HG02970 (cell line): ENCODE data around the gene TBCD.

Experiments used
- ATAC-seq: cut with Tn5 transposase; IDR thresholded peaks from one replicate; pipeline ENCODE4 v1.9.1; 2021; ENCODE audit warnings: mild to moderate bottlenecking, moderate library complexity, moderate number of reproducible peaks; ENCODE audit not compliant: unreplicated experiment, low FRiP score

TBCD gene

DNA sequence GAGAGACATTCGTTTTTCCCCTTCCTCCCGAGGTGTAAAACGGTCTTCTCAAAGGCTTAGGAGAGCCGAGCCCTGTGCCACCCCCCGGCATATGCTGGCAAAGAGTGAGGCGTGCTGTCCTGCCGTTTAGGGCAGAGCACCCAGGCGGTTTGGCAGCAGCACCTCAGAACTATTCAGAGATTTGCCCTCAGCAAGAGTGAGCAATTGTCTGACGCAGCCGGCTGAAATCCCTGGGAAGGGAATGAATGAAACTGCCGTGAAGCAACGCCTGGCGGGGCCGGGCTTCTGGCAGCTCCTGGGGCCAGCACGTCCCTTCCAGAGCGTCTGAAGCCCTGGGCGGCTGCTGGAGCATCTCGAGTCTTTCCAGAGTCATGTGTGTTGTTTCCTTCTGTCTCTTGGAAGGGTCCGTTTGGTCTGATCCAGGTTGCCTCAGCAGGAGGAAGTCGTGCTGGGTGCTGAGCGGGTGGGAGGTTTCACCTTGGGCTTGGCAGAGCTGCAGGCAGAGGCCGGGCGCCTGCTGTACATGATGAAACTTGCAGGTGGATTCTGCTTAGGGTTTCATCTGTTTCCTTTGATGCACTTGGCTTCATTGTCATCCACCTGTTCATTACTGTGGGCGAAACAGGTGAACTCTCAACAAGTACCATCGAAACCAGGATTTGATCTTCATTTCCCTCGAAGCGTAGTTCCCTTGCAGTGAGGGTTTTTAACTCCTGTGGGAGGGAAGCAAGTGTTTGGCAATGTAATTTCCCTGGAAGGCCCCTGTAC, 35.4 kb downstream of the TBCD start:
- ATAC-seq: no peak

- no peak for ATAC-seq
Observed at GRCh38 chr17:82788206-82789001, 36.5 kb downstream of the TBCD start.

- no peak for ATAC-seq
Observed at GRCh38 chr17:82789051-82789592, 37.3 kb downstream of the TBCD start.

- no peak for ATAC-seq
Observed at GRCh38 chr17:82789806-82790205, 37.9 kb downstream of the TBCD start.

DNA sequence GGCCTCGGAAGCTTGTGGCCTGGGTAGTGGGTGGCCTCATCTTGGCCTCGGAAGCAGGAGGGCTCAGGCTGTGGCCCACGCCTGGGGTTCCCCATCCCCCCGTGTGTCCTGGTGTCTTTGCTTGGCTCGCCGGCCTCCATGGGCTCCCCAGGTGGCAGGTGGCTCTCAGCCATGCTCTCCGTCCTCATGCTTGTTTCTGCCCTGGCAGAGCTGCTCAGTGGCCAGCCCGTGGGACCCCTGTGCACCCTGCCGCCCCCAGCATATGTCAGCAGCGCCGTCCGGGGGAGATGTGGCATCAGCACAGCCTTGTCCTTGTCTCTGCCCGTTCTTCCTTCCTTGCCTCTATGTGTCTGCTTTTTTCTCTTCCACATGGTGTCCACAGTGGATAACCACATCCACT, 38.5 kb downstream of the TBCD start:
- ATAC-seq: no peak

- no peak for ATAC-seq
Observed at GRCh38 chr17:82791532-82791931, 39.7 kb downstream of the TBCD start.

- no peak for ATAC-seq
Observed at GRCh38 chr17:82793974-82794630, 42.2 kb downstream of the TBCD start.

DNA sequence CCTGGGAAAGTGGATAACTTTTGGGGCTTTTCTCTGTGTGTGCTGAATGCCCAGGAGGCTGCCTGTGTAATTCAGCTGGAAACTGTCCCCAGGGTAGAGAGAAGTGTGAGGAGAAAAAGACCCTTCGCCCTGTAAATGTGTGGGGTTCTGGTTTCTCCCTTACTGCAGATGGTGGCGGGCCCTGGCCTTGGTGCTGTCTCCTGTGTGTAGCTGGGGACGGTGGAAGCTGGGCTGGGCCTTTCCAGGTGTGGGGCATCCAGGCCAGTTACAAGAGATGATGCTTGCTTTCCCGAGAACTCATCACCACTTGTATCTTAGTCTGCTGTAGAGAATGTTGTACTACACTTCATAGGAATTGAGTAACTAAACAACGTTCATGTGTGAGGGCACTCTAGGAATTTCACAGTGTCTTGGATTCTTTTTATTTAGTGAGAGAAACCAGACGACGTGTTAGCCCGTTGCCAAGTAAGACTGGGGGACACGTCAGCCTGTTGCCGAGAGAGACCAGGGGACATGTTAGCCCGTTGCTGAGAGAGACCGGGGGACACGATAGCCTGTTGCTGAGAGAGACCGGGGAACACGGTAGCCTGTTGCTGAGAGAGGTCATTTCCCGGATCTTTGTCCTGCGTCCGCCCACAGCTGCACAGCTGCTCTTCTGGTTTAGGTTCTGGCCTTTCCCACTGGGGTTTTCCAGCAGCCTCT, 43.1 kb downstream of the TBCD start:
- ATAC-seq: no peak

GRCh38 chr17:82795615-82796014, 43.8 kb downstream of the TBCD start:
- ATAC-seq: no peak

DNA sequence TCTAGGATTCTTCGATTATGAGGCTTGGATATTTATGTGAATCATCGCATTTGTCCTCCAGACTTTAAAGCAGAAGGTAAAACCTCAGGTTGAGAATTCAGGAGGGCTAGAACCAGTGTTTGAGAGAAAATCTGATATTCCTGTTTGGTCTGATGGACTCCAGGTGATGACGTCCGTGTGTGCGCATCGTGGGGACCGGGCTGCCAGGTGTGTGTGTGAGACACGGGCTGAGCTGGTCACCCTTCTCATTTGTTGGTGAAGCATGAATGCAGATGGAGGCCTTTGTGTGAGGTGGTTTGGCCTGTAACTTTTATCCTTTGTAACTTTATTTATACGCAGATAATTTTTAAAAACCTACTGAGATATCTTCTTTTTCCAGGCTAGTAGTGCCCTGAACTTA, 45.2 kb downstream of the TBCD start:
- no peak for ATAC-seq

DNA sequence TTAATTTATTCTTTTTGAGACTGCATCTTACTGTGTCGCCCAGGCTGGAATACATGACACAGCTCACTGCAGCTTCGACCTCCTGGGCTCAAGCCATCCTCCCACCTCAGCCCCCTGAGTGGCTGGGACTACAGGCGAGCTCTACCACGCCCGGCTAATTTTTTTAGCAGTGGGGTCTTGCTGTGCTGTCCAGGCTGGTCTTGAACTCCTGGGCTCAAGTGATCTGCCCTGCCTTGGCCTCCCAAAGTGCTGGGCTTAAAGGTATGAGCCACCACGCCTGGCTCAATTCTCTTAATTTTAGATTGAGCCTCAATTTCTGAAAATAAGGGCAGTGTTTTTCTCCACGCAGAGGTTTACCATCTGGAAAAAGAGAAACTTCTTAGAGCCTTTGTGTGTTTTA, 46.9 kb downstream of the TBCD start:
- ATAC-seq: no peak

DNA sequence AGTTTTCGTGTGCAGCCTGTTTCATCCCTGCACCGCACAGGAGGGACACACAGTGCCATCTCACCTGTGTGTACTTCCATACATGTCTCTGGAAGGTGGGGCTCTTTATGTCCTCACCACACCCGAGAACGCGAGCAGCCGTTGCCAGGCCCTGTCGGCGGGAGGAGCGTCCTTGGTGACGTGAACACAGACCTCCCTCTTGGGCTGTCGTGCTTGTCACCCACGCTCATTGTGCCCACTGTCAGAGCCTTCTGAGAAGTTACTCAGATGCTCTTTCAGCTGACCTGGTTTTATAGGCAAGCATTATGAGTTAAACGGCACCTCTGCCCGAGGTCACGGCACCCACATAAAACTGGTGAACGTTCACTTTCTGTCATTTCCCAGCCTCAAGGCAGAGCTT, 47.7 kb downstream of the TBCD start:
- ATAC-seq: no peak

GRCh38 chr17:82800885-82801284, 49.0 kb downstream of the TBCD start:
- ATAC-seq: no peak

GRCh38 chr17:82801377-82801970, 49.6 kb downstream of the TBCD start:
- ATAC-seq: no peak

DNA sequence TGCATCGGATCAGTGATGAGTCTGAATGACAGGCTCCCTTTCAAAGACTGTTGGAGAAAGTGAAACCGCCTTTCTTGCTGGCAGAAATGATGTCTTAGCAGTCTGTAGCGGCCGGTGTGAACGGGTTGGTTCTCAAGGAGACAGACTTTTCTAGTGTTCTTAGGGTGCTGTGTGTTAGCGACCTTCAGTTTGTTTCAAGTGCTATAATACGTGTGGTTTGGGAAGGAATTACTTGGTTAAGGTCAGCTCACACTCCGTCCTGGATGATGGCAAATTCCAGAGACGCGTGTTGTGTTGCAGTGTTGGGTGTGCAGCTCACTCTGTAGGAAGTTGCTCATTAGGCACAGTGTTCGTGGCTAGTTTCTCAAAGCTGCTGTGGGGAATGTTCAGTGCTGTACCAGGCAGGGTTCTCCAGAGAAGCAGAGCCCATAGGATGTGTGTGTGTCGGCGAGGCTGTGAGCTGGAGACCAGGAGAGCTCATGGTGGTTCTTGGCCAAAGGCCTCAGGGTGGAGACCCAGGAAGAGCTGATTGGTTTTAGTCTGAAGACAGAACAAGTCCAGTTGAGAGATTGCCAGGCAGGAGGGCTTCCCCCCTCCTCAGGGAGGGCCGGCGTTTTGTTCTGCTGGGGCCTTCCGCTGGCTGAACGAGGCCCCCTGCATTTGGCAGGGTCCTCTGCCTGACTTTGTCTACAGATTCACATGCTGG, 50.4 kb downstream of the TBCD start:
- no peak for ATAC-seq

GRCh38 chr17:82803185-82803584, 51.3 kb downstream of the TBCD start:
- ATAC-seq: no peak

DNA sequence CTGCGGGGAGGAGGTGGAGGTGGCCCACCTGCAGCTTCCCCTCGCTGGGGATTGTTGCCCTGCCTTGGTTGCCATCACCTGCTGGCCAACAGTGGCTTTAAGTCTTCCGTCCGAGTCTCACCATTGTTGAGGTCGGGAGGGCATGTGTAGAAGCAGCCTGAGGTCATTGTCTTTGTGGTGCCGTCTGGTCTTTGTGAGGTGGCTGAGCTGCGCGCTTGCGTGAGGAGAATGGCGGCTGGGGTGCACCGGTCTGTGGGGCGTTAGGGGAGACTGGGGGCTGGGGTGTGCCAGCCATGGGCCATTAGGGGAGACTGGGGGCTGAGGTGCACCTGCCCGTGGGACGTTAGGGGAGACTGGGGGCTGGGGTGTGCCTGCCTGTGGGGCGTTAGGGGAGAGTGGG, 51.7 kb downstream of the TBCD start:
- ATAC-seq: no peak

DNA sequence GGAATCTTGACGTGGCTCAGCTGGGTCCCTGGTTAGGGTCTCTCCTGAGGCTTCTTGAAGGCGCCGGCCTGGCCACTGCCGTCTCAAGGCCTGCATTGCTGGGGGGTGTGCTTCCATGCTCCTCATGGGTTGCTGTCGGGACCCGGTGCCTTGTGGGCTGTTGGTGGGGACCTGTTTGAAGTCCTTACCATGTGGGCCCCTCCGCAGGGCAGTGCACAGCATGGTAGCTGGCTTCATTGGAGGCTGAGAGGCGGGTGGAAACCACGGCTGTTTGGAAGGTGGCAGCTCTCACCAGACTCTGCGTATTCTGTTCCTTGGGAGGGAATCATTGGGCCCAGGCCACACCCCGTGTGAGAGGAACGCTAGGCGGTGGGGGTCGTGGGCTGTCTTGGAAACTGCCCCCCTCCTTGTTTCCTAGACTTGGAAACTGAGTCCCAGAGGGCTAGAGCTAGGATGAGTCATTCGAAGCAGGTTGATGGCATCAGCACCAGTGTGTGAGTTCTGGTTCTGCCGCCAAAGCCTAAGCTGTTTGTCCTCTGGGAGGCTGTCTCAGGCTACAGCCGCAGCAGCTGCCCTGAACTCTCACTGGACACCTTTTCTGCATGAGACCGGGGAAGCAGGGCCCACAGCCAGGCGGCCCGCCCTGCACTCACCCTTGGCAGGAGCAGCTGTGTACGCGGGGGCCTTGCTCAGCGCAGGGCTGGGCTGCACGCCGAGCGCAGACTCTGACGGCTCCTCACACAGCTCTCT, 52.8 kb downstream of the TBCD start:
- no peak for ATAC-seq

DNA sequence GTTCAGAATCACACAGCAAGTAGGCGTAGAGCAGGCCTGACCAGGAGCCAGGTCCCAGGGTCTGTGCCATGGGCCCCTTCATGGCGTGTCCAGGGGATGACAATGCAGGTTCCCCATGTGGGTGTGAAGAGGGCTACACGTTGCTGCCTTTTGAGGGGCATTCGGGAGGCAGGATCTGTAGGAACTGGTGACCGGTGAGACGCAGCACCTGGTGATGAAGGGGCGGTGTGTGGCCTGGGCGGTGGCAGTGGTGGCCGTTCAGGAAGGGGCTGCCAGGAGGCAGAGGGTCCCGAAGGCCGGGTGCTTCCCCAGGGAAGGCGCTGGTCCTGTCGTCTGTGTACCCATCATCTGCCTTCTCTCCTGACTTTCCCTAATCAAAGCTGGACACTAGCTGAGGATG, 53.4 kb downstream of the TBCD start:
- no peak for ATAC-seq
